HepG2 (cell line): ENCODE data around the gene PRKN. TPM values are rescaled to one million over a fixed set of nuclear protein-coding genes. Genes with fewer than 3 reads are reported as not detected.

Experiments used
- ATAC-seq: fragments of 200-7000 bp; cut with Tn5 transposase; 3 replicates; pipeline ENCODE4 v1.9.1; 2020; ENCODE audit warnings: mild to moderate bottlenecking, moderate library complexity
- BruUV-seq: library from RNA; stranded (reverse); fragments of 400-500 nt; replicated peaks from 2 replicates; lab custom pipeline; 2021; lab: Mats Ljungman, UMichigan
- CTCF ChIA-PET: fragments of 300-600 bp; formaldehyde crosslinking; extraction: SDS; loops from one replicate; lab custom pipeline; 2021; ENCODE audit warnings: low total read pairs, inconsistent platforms, low intra/inter-chr PET ratio; lab: Yijun Ruan, JAX
- POLR2A ChIA-PET: fragments of 350-600 bp; sonication (Branson Sonifier 250); formaldehyde crosslinking; loops from one replicate; lab custom pipeline; 2020; ENCODE audit warnings: antibody characterized with exemption, inconsistent platforms; lab: Yijun Ruan, JAX
- DNase-seq: peaks from one replicate; pipeline ENCODE4 v3.0.0-alpha.2; 2015; ENCODE audit warnings: low spot score
- FAIRE-seq: peaks from 3 replicates; lab custom pipeline; 2011; peaks lifted over from hg19 to GRCh38; lab: Jason Lieb, UNC
- H2AFZ ChIP-seq: one replicate; pipeline ENCODE4 v1.6.1; 2011; ENCODE audit warnings: low read length, inconsistent platforms
- H3K27ac ChIP-seq: fragments of 300-600 bp; 3 replicates; pipeline ENCODE4 v1.8.0; 2011; ENCODE audit warnings: mixed run types, mild to moderate bottlenecking, mixed read lengths, low read length, inconsistent platforms; ENCODE audit not compliant: insufficient read depth; ENCODE audit errors: extremely low read length
- H3K27me3 ChIP-seq, 2 experiments: fragments of 200-600 bp in 1 of 2; 2 replicates in 1 of 2; 3 replicates in 1 of 2; pipeline versions ENCODE4 v1.6.0 to v1.8.0; 2011; ENCODE audit warnings: low read length in 2 of 2, mild to moderate bottlenecking in 2 of 2, moderate library complexity in 2 of 2, inconsistent platforms in 1 of 2; ENCODE audit not compliant: insufficient read depth in 2 of 2, control insufficient read depth in 1 of 2
- H3K36me3 ChIP-seq, 2 experiments: fragments of 200-600 bp in 1 of 2; replicated peaks in 1 of 2; 2 replicates in 1 of 2; 3 replicates in 1 of 2; pipeline versions ENCODE4 v1.5.1 to v1.8.0; 2011; ENCODE audit warnings: low read length in 2 of 2, inconsistent platforms in 1 of 2; ENCODE audit not compliant: insufficient read depth in 2 of 2, control insufficient read depth in 1 of 2
- H3K4me1 ChIP-seq: 2 replicates; pipeline ENCODE4 v1.5.1; 2012; ENCODE audit warnings: low read length, inconsistent platforms; ENCODE audit not compliant: insufficient read depth
- H3K4me2 ChIP-seq: 2 replicates; pipeline ENCODE4 v1.6.0; 2011; ENCODE audit warnings: low read depth, low read length, inconsistent platforms
- H3K4me3 ChIP-seq, 3 experiments: fragments of 200-600 bp in 1 of 3; sonication (generic), shearing (Covaris generic) in 1 of 3; replicated peaks in 1 of 3; 2 replicates each; pipeline ENCODE4 v1.5.1; 2011 to 2016; ENCODE audit warnings: low read length in 3 of 3, inconsistent platforms in 2 of 3, low read depth in 2 of 3, mild to moderate bottlenecking in 2 of 3, control low read depth in 1 of 3, mixed read lengths in 1 of 3; ENCODE audit not compliant: insufficient read depth in 1 of 3
- H3K79me2 ChIP-seq: one replicate; pipeline ENCODE4 v1.6.1; 2011; ENCODE audit warnings: low read length, inconsistent platforms; ENCODE audit not compliant: insufficient read depth
- H3K9ac ChIP-seq: 2 replicates; pipeline ENCODE4 v1.6.0; 2011; ENCODE audit warnings: mild to moderate bottlenecking, low read depth, low read length, inconsistent platforms; ENCODE audit not compliant: insufficient read depth
- H3K9me3 ChIP-seq: 2 replicates; pipeline ENCODE4 v1.5.1; 2012; ENCODE audit warnings: mild to moderate bottlenecking, low read length
- H4K20me1 ChIP-seq: 2 replicates; pipeline ENCODE4 v1.6.0; 2011; ENCODE audit warnings: inconsistent platforms, mild to moderate bottlenecking, low read length, moderate library complexity; ENCODE audit not compliant: insufficient read depth
- HNF4A ChIP-seq: sonication (generic); formaldehyde crosslinking; IDR thresholded peaks from 2 replicates; pipeline ENCODE4 v1.4.0; 2020; ENCODE audit warnings: missing genetic modification reagents
- MEIS2 ChIP-seq: sonication (generic); formaldehyde crosslinking; IDR thresholded peaks from 2 replicates; pipeline ENCODE4 v1.9.0; 2021; ENCODE audit warnings: mild to moderate bottlenecking, missing genetic modification reagents
- NPAS2 ChIP-seq: sonication (generic); formaldehyde crosslinking; IDR thresholded peaks from 2 replicates; pipeline ENCODE4 v1.8.0; 2022; ENCODE audit warnings: mild to moderate bottlenecking, missing genetic modification reagents, borderline replicate concordance
- PHF5A ChIP-seq: IDR thresholded peaks from one replicate; pipeline ENCODE4 v1.6.1; 2018; ENCODE audit warnings: low read depth, missing genetic modification reagents; ENCODE audit not compliant: unreplicated experiment
- ZFAT ChIP-seq: sonication (generic); formaldehyde crosslinking; conservative IDR thresholded peaks from 2 replicates; pipeline ENCODE4 v1.8.1; 2023; ENCODE audit warnings: missing genetic modification reagents, inconsistent platforms
- ZFP36L1 ChIP-seq: sonication (generic); formaldehyde crosslinking; IDR thresholded peaks from 2 replicates; pipeline ENCODE4 v1.8.0; 2022; ENCODE audit warnings: mild to moderate bottlenecking, missing genetic modification reagents, moderate library complexity
- ZFP36L2 ChIP-seq: sonication (generic); formaldehyde crosslinking; IDR thresholded peaks from 2 replicates; pipeline ENCODE4 v1.4.0; 2020; ENCODE audit warnings: missing genetic modification reagents
- ZNF235 ChIP-seq: sonication (generic); formaldehyde crosslinking; IDR thresholded peaks from 2 replicates; pipeline ENCODE4 v1.8.1; 2023; ENCODE audit warnings: mild to moderate bottlenecking, missing genetic modification reagents, borderline replicate concordance
- ZNF337 ChIP-seq: sonication (generic); formaldehyde crosslinking; IDR thresholded peaks from 2 replicates; pipeline ENCODE4 v1.5.1; 2020; ENCODE audit warnings: missing genetic modification reagents, low read depth, mild to moderate bottlenecking, borderline replicate concordance
- ZNF441 ChIP-seq: sonication (generic); formaldehyde crosslinking; IDR thresholded peaks from 2 replicates; pipeline ENCODE4 v1.7.0; 2021; ENCODE audit warnings: missing genetic modification reagents, borderline replicate concordance
- WGBS: methylation state at CpG from one replicate; pipeline ENCODE4 v1.1.6; 2017; ENCODE audit warnings: low lambda C conversion rate; 5-methylcytosine and 5-hydroxymethylcytosine counted together
- in situ Hi-C: cut with HindIII; loops from 2 replicates; pipeline ENCODE4 v1.10.0; 2017; ENCODE audit warnings: low pct_unique_long_range_greater_than_20kb; ENCODE audit not compliant: extremely low pct_ligation_motif_present
- intact Hi-C: fragments of 100-400 bp; cut with micrococcal nuclease; formaldehyde crosslinking; loops from one replicate; pipeline ENCODE4 v1.10.0; 2022; ENCODE audit not compliant: unreplicated experiment
- polyA plus RNA-seq, 8 experiments: library from polyadenylated mRNA; depleted of rRNA in 3 of 8; stranded (reverse) in 7 of 8; unstranded in 1 of 8; fragments of >200 nt; fragmentation: Illumina TruSeq in 4 of 8; extraction: Trizol in 4 of 8; gene quantifications; 2 replicates each; pipeline versions ENCODE4 v1.2.1 to v1.2.3, GENCODE V29; 2011 to 2016; ENCODE audit warnings: low read depth in 4 of 8, missing spikeins in 1 of 8, mixed read lengths in 1 of 8; ENCODE audit not compliant: insufficient read depth in 1 of 8
- total RNA-seq, 5 experiments: library from RNA; depleted of rRNA; stranded (reverse); fragments of >200 nt; fragmentation: Illumina TruSeq; extraction: Trizol; gene quantifications; 2 replicates each; pipeline ENCODE4 v1.2.3, GENCODE V29; 2016; ENCODE audit warnings: low read depth in 1 of 5
- TF ChIP-seq, protein P1 (sequence below): sonication (generic); formaldehyde crosslinking; IDR thresholded peaks from 2 replicates; pipeline ENCODE4 v1.4.0; 2020; ENCODE audit warnings: missing genetic modification reagents, mild to moderate bottlenecking, borderline replicate concordance
- TF ChIP-seq, protein P2 (sequence below): sonication (generic); formaldehyde crosslinking; IDR thresholded peaks from 2 replicates; pipeline ENCODE4 v1.4.0; 2020; ENCODE audit warnings: missing genetic modification reagents
- TF ChIP-seq, protein P3 (sequence below): fragments of 450-650 bp; IDR thresholded peaks from 2 replicates; pipeline ENCODE4 v1.6.1; 2016
- TF ChIP-seq, protein P4 (sequence below): sonication (generic); formaldehyde crosslinking; conservative IDR thresholded peaks from 2 replicates; pipeline ENCODE4 v1.8.1; 2023; ENCODE audit warnings: missing genetic modification reagents

PRKN gene
- total and polyA plus RNA-seq, 2 of the 13 experiments (the other 11 are each of a cell fraction or from before 2014, with no cell fraction given): 0.31 to 0.44 TPM

DNA sequence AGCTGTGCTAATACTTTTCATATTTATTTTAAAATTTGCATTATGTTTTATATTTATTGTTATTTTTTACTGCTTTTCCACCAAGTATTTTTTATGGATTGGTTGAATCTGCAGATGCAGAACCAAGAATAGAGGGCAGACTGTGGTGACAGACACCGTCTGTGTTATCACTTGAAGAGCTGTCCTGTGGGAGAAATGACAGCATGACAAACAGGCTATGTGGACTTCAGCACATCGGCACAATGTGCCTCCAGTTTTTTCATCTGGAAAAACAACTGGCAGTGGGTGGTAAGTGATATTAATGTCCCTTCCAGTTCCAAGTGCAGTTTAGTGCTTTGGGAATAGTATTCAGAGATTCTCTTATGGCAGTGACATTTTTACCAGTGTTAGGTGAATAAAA lies 492.9 kb downstream of the PRKN start:
- Histone ChIP-seq H4K20me1 (no peaks in the 10 kb centered on the region), H3K4me2 (0 out of 2 replicates have a peak overlapping the region, but pooled peaks have one; percentile 0), H3K4me1 (no peaks in the 10 kb centered on the region), H3K36me3 (no peaks in the 10 kb centered on the region), H3K9ac (no peak overlapping the region), H3K27me3 (no peaks in the 10 kb centered on the region), H3K79me2 (no peaks in the 10 kb centered on the region), H3K4me3 (no peak overlapping the region)
- 1% methylated on average over 2 of the region's 2 CpGs for WGBS
- intact Hi-C loops: no loop called here
- peak; percentile 23 for FAIRE-seq
- TF ChIP-seq ZNF441 (no peak), PHF5A (CRISPR knock-in tag) (no peak), NPAS2 (no peak), ZFAT (CRISPR knock-in tag) (peak; percentile 97), MEIS2 (CRISPR knock-in tag) (peak; percentile 43; the same call in 1 of the 2 replicates), ZFP36L2 (CRISPR knock-in tag) (no peak), HNF4A (CRISPR knock-in tag) (peak; percentile 50; the same call in 1 of the 2 replicates), ZNF337 (no peak), ZFP36L1 (CRISPR knock-in tag) (no peak), ZNF235 (no peak)
- TF ChIP-seq, protein P1, sequence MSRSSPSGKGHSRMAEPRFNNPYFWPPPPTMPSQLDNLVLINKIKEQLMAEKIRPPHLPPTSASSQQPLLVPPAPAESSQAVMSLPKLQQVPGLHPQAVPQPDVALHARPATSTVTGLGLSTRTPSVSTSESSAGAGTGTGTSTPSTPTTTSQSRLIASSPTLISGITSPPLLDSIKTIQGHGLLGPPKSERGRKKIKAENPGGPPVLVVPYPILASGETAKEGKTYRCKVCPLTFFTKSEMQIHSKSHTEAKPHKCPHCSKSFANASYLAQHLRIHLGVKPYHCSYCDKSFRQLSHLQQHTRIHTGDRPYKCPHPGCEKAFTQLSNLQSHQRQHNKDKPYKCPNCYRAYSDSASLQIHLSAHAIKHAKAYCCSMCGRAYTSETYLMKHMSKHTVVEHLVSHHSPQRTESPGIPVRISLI (CRISPR knock-in tag): 0 out of 2 replicates have a peak, but pooled peaks have one; percentile 22
- TF ChIP-seq, protein P2, sequence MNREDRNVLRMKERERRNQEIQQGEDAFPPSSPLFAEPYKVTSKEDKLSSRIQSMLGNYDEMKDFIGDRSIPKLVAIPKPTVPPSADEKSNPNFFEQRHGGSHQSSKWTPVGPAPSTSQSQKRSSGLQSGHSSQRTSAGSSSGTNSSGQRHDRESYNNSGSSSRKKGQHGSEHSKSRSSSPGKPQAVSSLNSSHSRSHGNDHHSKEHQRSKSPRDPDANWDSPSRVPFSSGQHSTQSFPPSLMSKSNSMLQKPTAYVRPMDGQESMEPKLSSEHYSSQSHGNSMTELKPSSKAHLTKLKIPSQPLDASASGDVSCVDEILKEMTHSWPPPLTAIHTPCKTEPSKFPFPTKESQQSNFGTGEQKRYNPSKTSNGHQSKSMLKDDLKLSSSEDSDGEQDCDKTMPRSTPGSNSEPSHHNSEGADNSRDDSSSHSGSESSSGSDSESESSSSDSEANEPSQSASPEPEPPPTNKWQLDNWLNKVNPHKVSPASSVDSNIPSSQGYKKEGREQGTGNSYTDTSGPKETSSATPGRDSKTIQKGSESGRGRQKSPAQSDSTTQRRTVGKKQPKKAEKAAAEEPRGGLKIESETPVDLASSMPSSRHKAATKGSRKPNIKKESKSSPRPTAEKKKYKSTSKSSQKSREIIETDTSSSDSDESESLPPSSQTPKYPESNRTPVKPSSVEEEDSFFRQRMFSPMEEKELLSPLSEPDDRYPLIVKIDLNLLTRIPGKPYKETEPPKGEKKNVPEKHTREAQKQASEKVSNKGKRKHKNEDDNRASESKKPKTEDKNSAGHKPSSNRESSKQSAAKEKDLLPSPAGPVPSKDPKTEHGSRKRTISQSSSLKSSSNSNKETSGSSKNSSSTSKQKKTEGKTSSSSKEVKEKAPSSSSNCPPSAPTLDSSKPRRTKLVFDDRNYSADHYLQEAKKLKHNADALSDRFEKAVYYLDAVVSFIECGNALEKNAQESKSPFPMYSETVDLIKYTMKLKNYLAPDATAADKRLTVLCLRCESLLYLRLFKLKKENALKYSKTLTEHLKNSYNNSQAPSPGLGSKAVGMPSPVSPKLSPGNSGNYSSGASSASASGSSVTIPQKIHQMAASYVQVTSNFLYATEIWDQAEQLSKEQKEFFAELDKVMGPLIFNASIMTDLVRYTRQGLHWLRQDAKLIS (CRISPR knock-in tag): no peak
- TF ChIP-seq, protein P3, sequence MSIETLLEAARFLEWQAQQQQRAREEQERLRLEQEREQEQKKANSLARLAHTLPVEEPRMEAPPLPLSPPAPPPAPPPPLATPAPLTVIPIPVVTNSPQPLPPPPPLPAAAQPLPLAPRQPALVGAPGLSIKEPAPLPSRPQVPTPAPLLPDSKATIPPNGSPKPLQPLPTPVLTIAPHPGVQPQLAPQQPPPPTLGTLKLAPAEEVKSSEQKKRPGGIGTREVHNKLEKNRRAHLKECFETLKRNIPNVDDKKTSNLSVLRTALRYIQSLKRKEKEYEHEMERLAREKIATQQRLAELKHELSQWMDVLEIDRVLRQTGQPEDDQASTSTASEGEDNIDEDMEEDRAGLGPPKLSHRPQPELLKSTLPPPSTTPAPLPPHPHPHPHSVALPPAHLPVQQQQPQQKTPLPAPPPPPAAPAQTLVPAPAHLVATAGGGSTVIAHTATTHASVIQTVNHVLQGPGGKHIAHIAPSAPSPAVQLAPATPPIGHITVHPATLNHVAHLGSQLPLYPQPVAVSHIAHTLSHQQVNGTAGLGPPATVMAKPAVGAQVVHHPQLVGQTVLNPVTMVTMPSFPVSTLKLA: no peak
- TF ChIP-seq, protein P4, sequence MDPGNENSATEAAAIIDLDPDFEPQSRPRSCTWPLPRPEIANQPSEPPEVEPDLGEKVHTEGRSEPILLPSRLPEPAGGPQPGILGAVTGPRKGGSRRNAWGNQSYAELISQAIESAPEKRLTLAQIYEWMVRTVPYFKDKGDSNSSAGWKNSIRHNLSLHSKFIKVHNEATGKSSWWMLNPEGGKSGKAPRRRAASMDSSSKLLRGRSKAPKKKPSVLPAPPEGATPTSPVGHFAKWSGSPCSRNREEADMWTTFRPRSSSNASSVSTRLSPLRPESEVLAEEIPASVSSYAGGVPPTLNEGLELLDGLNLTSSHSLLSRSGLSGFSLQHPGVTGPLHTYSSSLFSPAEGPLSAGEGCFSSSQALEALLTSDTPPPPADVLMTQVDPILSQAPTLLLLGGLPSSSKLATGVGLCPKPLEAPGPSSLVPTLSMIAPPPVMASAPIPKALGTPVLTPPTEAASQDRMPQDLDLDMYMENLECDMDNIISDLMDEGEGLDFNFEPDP (CRISPR knock-in tag): no peak
- TF ChIP-seq, all 625 proteins: peak for 4
- CTCF ChIA-PET: no interaction called here
- no TSS peak for BruUV-seq
- Histone ChIP-seq H2AFZ (no peak overlapping the region), H3K9me3 (no peaks in the 10 kb centered on the region; the same call in 1 of the 2 replicates), H3K27ac (no peak overlapping the region)
- POLR2A ChIA-PET: no interaction called here
- ATAC-seq (peak; percentile 84), DNase-seq (peak; percentile 15)
- in situ Hi-C loops: no loop called here
